ENCODE data around the gene EME1.

DNA sequence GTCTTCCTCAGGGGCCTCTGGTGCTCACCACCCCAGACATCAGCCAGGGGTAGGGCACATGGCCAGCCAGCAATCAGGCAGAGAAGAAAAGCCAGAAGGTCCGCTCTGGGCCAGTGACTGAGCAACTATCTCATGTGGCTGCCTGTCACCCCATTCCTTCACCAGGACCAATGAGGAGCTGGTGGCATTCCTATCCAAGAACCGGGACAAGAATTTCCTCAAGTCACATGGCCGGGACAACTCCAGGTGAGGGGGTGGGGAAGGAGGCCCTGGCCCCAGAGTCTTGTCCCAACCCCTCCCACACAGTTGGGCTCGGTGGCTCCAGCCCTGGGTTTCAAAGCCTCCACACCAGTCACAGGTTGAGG lies 17.7 kb upstream of the EME1 start:
- no peak for TF ChIP-seq POLR2A (IDR thresholded peaks at IDR 0.05)
- TF ChIP-seq, protein P1, sequence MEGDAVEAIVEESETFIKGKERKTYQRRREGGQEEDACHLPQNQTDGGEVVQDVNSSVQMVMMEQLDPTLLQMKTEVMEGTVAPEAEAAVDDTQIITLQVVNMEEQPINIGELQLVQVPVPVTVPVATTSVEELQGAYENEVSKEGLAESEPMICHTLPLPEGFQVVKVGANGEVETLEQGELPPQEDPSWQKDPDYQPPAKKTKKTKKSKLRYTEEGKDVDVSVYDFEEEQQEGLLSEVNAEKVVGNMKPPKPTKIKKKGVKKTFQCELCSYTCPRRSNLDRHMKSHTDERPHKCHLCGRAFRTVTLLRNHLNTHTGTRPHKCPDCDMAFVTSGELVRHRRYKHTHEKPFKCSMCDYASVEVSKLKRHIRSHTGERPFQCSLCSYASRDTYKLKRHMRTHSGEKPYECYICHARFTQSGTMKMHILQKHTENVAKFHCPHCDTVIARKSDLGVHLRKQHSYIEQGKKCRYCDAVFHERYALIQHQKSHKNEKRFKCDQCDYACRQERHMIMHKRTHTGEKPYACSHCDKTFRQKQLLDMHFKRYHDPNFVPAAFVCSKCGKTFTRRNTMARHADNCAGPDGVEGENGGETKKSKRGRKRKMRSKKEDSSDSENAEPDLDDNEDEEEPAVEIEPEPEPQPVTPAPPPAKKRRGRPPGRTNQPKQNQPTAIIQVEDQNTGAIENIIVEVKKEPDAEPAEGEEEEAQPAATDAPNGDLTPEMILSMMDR (IDR thresholded peaks at IDR 0.05) = no peak

All from lower leg skin (tissue), 3 donors.